ENCODE results near the gene ARSA.

GRCh38 chr22:50608996-50609395 is 19.0 kb downstream of the ARSA start:
- TF ChIP-seq POLR2AphosphoS5 (IDR thresholded peaks at IDR 0.05) (no peak), POLR2A (IDR thresholded peaks at IDR 0.05) (no peak)
